NCI-H774 (cell line): ENCODE measurements around the gene KANK2.

Experiments
- DNase-seq: peaks from one replicate; lab custom pipeline; 2025; lab: John Stamatoyannopoulos, UW

Gene KANK2

GRCh38 chr19:11197291-11198174, at the start of gene KANK2:
Gene KANK2 (minus strand): TSS chr19:11197545. CDS start chr19:11194511, 3,034 bp downstream.
- DNase-seq, result peak; percentile 85

DNA sequence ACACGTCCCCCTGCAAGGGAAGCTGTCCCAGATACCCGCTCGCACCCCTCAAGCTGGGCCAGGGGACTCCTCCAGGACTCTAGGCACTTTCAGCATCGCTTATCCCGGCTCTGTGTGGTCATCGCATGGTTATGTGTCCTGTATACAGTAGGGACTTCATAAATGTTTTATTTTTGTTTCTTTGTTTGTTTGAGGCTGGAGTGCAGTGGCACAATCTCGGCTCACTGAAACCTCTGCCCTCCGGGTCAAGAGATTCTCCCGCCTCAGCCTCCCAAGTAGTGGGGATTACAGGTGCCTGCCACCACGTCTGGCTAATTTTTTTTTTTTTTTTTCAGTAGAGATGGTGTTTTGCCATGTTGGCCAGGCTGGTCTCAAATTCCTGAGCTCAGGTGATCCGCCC, 49.6 kb upstream of the KANK2 start:
- no peak for DNase-seq

GRCh38 chr19:11244846-11245589, 47.7 kb upstream of the KANK2 start:
- no peak for DNase-seq

GRCh38 chr19:11243798-11244169, 46.4 kb upstream of the KANK2 start:
- no peak for DNase-seq

DNA sequence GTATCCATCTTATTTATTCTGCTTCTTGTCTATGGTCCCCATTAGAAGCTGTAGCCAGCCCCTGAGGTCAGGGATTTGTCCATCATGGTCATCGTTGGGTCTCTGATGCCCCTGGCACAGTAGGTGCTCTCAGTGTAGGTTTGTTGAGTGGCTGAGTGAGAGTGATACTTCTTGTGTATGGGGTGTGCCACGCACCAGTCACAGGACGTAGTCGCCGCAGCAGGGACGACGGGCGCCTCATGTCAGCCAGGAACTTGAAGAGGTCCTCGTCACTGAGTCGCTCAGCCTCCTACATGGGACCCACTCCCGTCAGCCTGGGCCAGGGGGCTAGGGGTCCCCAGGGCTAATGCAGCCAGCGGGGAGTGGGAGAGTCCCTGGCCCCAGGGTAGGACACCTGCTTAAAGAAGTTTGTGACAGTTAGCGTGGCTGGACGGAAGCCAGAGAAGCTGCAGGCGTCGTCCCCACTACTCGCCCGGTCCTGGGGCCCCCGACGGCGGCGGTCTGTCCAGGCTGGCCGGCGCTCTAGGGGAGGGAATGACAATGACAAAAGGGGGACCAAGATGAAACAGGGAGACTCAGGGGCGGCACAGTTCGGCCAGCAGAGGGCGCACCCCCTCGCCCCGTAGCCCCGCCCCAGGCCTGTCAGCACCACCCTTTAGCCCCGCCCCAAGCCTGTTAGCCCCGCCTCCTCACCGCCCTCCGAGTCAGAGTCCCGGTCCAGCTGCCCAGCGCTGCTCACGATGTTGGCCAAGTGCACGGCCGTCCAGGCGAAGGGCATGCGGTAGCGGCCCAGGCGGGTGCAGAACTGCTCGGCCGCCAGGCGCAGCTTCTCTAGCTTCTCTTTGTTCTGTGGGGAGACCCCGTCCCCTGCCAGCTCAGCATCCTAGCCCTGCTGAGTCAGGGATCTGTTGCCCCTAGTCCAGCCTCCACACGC, 45.8 kb upstream of the KANK2 start:
- peak; percentile 63 for DNase-seq

- DNase-seq, result no peak
These were observed 44.7 kb upstream of the KANK2 start for GRCh38 chr19:11242025-11242424.

GRCh38 chr19:11240008-11240444, 42.7 kb upstream of the KANK2 start:
- DNase-seq, result no peak

- DNase-seq, result no peak
These were observed 42.1 kb upstream of the KANK2 start, which contains the start of gene ANGPTL8 for GRCh38 chr19:11239377-11240000. Gene ANGPTL8 (plus strand): TSS chr19:11239619. CDS start chr19:11239638, 19 bp downstream.

DNA sequence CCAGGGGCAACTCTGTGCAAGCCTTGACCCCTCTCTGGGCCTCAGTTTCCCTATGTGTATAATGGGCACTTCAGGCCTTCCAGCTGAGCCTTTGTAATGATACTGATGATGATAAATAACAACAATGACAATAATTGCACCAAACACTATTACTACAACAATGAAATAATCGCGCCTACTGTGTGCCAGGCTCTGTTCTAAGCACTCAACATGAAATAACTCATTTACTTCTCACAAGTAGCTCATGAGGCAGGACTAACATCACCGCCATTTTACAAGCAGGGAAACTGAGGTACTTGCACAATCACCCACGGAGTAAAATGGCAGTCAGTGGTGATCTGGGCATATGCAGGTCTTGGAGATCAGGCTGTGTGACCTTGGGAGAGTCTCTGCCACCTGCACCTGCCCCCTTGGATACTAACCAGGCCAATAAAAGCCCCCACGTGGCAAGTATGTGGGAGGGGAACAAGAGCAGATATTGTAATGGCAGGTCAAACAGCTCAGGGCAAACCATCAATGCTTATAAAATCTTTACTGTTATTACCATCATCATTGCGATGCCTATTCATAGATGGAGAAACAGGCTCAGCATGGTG, 41.5 kb upstream of the KANK2 start:
- DNase-seq, result no peak

DNA sequence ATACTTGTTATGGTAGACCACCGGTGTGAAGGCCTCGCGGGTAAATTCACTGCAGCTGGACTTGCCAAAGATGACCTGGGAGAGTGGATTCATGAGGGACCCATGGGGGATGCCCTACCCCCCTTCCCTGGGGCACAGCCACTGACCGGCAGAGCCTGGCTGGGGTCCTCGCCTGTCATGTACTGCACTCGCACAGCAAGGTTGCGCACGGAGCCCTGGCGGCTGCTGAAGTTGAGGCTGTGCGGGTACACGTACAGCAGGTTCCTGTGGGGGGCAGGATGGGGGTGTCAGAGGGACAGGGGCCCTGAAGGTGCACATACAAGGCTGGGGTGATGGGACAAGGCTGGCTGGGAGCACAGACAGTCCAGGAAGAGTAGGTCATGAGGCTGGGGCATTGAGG, 40.7 kb upstream of the KANK2 start:
- DNase-seq, result no peak

GRCh38 chr19:11237321-11237720, 40.0 kb upstream of the KANK2 start:
- DNase-seq, result no peak

DNA sequence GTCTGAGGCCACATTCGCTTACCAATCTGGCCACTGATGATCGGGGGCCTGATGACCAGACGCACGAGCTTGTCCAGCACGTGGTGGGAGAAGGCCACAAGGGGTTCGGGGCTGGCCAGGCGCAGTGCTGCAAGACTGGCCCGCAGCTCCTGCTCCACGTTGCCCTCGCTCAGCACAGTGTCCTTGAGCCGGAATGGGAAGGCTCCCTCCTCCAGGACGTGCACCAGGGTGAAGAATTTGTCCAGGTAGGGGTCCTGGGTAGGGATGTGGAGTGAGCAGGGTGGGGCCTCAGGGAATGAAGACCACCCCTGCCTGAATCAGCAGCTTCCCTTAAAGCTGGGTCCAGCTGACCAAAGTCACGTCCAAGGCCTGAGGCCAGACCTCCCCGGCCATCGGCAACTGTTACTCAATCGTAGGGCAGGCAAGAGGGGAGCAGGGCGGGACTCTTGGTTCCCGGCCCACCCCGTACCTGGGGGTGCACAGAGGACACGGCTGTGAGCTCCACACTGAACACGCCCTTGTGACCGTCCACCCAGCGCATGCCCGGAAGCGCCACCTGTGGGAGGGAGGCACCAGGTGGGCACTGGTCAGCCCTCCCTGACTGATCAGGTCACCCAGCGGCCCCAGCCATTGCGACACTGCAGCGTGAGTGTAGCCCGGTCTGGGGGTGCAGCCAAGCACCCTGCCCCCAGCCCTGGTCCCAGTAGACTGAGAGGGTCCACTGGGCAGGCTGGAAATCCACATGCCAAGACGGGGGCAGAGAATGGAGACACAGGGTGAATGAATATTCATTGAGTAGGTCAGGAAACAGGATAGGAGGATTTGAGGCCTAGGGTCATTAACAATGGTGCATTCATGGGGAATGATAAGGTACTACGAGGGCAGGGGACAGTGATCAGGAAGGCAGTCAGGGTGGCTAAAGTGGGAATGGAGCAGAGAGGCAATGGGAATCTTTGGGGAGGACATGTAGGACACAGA, 39.3 kb upstream of the KANK2 start:
- DNase-seq, result no peak

GRCh38 chr19:11234486-11235075, 37.2 kb upstream of the KANK2 start:
- no peak for DNase-seq

DNA sequence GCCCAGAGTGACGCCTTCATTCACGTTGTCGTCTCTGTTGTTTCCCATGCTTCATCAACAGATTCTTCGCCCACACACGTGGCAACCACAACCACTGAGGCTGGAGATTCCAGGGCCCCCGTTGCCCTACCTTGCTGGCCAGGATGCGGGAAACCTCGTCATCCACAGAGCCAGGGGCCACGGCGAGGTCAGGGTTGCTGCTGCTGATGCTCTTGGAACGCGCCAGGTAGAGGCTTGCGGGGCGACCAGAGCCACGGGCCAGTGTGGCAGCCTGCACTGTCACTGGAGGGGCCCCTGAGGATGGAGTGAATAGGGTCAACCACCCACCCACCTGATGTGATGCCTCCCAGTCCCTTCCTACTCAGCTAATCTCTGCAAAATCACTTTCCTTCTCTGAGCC, 35.7 kb upstream of the KANK2 start:
- DNase-seq, result no peak

GRCh38 chr19:11232555-11232954, 35.2 kb upstream of the KANK2 start:
- DNase-seq, result no peak

DNA sequence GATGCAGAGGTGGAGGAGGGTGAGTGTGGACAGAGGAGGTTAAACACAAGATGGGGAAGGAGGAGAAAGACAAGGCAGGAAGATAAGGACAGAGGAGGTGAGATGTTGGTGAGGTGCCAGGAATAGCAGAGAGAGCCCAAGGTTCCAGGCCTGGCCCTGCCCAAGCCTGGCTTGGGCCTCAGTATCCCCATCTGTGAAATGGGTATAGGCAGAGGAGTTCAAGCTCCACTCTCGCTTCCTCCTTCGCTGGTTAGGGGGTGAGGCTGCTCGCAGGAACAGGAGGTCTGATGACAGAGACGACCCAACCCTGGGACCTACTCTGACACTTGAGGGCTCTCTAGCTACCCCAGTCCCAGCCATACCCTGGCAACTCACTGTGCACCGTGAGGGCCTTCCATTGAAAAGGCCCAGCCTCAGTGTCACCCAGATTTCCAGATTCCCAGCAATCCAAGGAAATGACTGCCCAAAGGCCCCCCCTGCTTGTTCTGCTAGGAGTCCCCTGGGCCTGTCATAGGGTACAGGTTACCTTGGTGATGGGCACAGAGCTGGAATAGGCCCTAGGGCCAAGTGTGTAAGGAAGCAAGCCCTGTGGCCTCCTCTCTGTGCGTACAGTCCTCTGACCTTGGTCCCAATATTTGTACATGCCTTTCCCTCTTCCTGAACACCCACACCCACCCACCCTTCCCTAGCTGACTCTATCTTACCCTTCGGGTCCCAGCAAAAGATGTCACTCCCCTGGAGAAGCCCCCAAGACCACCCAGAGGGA, 33.5 kb upstream of the KANK2 start:
- DNase-seq, result no peak

GRCh38 chr19:11227195-11227886, 30.0 kb upstream of the KANK2 start:
- DNase-seq, result no peak

DNA sequence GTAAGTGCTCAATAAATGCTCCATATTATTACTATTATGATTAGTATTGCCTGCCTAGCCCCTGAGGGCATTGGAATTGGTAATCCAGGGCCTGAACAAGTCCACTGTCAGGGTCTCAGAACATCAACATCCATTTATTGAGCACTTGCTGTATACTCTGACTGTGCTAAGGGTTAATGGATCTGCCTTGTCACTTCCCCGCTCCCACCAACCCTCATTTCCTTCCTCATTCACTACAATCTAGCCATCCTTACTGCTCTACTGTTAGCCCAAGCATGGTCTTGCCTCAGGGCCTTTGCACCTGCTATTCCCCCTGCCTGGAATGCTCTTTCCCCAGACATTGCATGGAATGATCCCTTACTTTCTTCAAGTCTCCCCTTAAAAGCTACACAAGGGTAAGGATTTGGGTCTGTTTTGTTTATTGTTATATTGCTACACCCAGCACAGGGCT, 29.4 kb upstream of the KANK2 start:
- DNase-seq, result no peak
